Esophagus muscularis mucosa (tissue), 4 donors: Measurements from ENCODE around the gene GAP43.

Experiments used
- EP300 ChIP-seq: sonication (generic); formaldehyde crosslinking; IDR thresholded peaks from one replicate; pipeline ENCODE4 v1.6.1; 2017; ENCODE audit warnings: antibody characterized with exemption
- POLR2A ChIP-seq: fragments of 450-650 bp; IDR thresholded peaks from one replicate; pipeline ENCODE4 v1.6.1; 2017; ENCODE audit warnings: antibody characterized with exemption, moderate library complexity, mild to moderate bottlenecking, low read depth
- POLR2AphosphoS5 ChIP-seq, 2 donors: sonication (generic); formaldehyde crosslinking; IDR thresholded peaks; one replicate each; pipeline ENCODE4 v1.6.1; 2017; ENCODE audit warnings: antibody characterized with exemption in 2 of 2
- TF ChIP-seq, protein P1 (sequence below), 3 experiments: fragments of 200-600 bp in 2 of 3; fragments of 450-650 bp in 1 of 3; sonication (generic) in 2 of 3; IDR thresholded peaks; one replicate each; pipeline ENCODE4 v1.5.1; 2017 to 2019; ENCODE audit warnings: antibody characterized with exemption in 3 of 3, mild to moderate bottlenecking in 2 of 3, moderate library complexity in 1 of 3

GRCh38 chr3:115652738-115653137, 29.4 kb downstream of the GAP43 start:
- TF ChIP-seq, protein P1, sequence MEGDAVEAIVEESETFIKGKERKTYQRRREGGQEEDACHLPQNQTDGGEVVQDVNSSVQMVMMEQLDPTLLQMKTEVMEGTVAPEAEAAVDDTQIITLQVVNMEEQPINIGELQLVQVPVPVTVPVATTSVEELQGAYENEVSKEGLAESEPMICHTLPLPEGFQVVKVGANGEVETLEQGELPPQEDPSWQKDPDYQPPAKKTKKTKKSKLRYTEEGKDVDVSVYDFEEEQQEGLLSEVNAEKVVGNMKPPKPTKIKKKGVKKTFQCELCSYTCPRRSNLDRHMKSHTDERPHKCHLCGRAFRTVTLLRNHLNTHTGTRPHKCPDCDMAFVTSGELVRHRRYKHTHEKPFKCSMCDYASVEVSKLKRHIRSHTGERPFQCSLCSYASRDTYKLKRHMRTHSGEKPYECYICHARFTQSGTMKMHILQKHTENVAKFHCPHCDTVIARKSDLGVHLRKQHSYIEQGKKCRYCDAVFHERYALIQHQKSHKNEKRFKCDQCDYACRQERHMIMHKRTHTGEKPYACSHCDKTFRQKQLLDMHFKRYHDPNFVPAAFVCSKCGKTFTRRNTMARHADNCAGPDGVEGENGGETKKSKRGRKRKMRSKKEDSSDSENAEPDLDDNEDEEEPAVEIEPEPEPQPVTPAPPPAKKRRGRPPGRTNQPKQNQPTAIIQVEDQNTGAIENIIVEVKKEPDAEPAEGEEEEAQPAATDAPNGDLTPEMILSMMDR (IDR thresholded peaks at IDR 0.05), result no peak
- TF ChIP-seq POLR2AphosphoS5 (IDR thresholded peaks at IDR 0.05) (no peak), POLR2A (no peak), EP300 (no peak)
